Common myeloid progenitor, CD34-positive (primary cell): Measurements from ENCODE around the gene GFPT1.
A peak's percentile ranks its signal among the peaks of the same experiment; 100 is the strongest.

Source experiments
- CTCF ChIA-PET: fragments of 350-600 bp; sonication (Branson Sonifier 250); formaldehyde crosslinking; loops from one replicate; lab custom pipeline; 2021; ENCODE audit warnings: antibody characterized with exemption; lab: Charles Lee
- POLR2A ChIA-PET: fragments of 350-600 bp; sonication (Branson Sonifier 250); formaldehyde crosslinking; loops from one replicate; lab custom pipeline; 2021; ENCODE audit warnings: antibody characterized with exemption; lab: Charles Lee
- DNase-seq, 3 donors: peaks; one replicate each; pipeline versions ENCODE4 v3.0.0 to v3.0.0-alpha.2; 2013
- H3K27ac ChIP-seq, 2 experiments: 1 replicate in 1 of 2; 2 replicates in 1 of 2; pipeline ENCODE4 v1.7.0; 2013; ENCODE audit warnings: inconsistent platforms in 2 of 2, low read length in 2 of 2, mild to moderate bottlenecking in 2 of 2, low read depth in 1 of 2, moderate library complexity in 1 of 2; ENCODE audit not compliant: severe bottlenecking in 2 of 2, insufficient read depth in 1 of 2, poor library complexity in 1 of 2
- H3K27me3 ChIP-seq, 5 experiments: replicated peaks in 2 of 5; 1 replicate in 3 of 5; 2 replicates in 2 of 5; pipeline versions ENCODE4 v1.6.1 to v1.7.0; 2013; ENCODE audit warnings: low read length in 4 of 5, mild to moderate bottlenecking in 2 of 5, moderate library complexity in 2 of 5, inconsistent platforms in 1 of 5; ENCODE audit not compliant: insufficient read depth in 5 of 5, control insufficient read depth in 4 of 5
- H3K36me3 ChIP-seq, 4 experiments: 1 replicate in 2 of 4; 2 replicates in 2 of 4; pipeline versions ENCODE4 v1.6.1 to v1.7.0; 2013; ENCODE audit warnings: low read length in 3 of 4, control low read depth in 1 of 4, mild to moderate bottlenecking in 1 of 4; ENCODE audit not compliant: control insufficient read depth in 4 of 4, insufficient read depth in 4 of 4
- H3K4me1 ChIP-seq, 4 experiments: 1 replicate in 3 of 4; 2 replicates in 1 of 4; pipeline versions ENCODE4 v1.6.1 to v1.7.1; 2013; ENCODE audit warnings: low read length in 3 of 4, mild to moderate bottlenecking in 3 of 4, control low read depth in 1 of 4, inconsistent platforms in 1 of 4, moderate library complexity in 1 of 4; ENCODE audit not compliant: control insufficient read depth in 4 of 4, insufficient read depth in 4 of 4; ENCODE audit errors: control extremely low read depth in 1 of 4
- H3K4me3 ChIP-seq, 7 experiments: 1 replicate in 4 of 7; 2 replicates in 3 of 7; pipeline versions ENCODE4 v1.5.1 to v1.7.0; 2013; ENCODE audit warnings: mild to moderate bottlenecking in 7 of 7, low read length in 6 of 7, moderate library complexity in 6 of 7, inconsistent platforms in 2 of 7, low read depth in 2 of 7, control low read depth in 1 of 7; ENCODE audit not compliant: insufficient read depth in 4 of 7, control insufficient read depth in 1 of 7; ENCODE audit errors: extremely low read depth in 1 of 7
- H3K9me3 ChIP-seq, 5 experiments: 1 replicate in 4 of 5; 2 replicates in 1 of 5; pipeline versions ENCODE4 v1.6.1 to v1.7.1; 2013; ENCODE audit warnings: low read length in 4 of 5, mild to moderate bottlenecking in 2 of 5, inconsistent platforms in 1 of 5, low read depth in 1 of 5, moderate library complexity in 1 of 5; ENCODE audit not compliant: control insufficient read depth in 4 of 5, insufficient read depth in 2 of 5; ENCODE audit errors: control extremely low read depth in 1 of 5
- WGBS: methylation state at CpG from one replicate; pipeline ENCODE4 v1.1.5; 2013; ENCODE audit not compliant: insufficient coverage; 5-methylcytosine and 5-hydroxymethylcytosine counted together

GFPT1 gene

DNA sequence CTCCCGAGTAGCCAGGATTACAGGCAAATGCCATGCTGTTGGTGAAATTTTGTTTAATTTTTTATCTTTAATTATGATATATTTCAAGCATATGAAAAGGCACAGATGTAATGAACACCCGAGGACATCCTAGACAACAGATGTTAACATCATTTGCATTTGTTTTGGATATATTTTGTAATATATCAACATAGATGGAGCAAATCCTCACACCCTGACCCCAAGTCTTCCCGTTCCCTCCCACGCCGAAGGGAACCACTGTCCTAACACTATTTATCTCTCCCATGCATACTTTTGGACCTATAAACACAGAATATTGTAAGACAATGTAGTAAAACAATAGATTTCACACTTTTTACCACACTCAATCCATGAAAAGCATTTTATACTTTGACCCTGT is 99.5 kb downstream of the GFPT1 start:
- CTCF ChIA-PET: no interaction called here
- no peaks in the 10 kb centered on the region for H3K36me3 ChIP-seq
- H3K4me1 ChIP-seq: peaks cover 0 to 1% (median 0%) of the 10 kb centered on the region in 4 experiments
- DNase-seq: no peak
- no peak overlapping the region for H3K27ac ChIP-seq
- no peaks in the 10 kb centered on the region for H3K27me3 ChIP-seq
- POLR2A ChIA-PET: no interaction called here
- H3K4me3 ChIP-seq: no peak overlapping the region
- WGBS: no CpG with 5 or more reads among the region's 5 CpGs
- H3K9me3 ChIP-seq: no peaks in the 10 kb centered on the region

DNA sequence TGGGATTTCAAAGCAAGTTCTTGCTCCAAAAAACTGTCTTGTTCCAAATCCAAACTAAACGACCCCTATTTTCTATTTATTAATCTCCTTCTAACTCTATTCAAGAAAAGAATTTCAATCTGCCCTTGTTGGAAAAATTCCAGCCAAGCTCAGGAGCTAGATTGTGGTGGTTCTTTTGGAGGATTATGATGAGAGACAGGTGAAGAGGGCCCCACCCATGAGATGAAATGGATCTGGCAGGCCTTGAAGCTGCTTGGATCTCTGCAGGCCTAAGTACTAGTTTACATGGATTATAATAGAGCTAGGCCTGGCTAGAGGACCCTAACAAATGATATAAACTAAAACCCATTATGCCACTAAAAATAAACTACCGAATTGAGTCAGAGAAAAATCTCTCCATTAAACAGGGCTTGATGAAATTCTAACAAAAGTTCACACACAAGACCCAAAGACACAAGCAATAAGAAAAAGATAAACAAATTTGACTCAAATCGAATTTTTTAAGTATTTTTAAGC is 101.6 kb downstream of the GFPT1 start:
- H3K27me3 ChIP-seq: no peaks in the 10 kb centered on the region
- CTCF ChIA-PET: interaction anchor here (0.8 to 1.2 kb wide), 2 partner anchors 202 to 259 kb away, joined by 3 read pairs; no protein-coding TSS in a partner anchor
- H3K36me3 ChIP-seq: no peaks in the 10 kb centered on the region
- H3K9me3 ChIP-seq: no peaks in the 10 kb centered on the region
- H3K4me1 ChIP-seq: peaks cover 0 to 1% (median 0%) of the 10 kb centered on the region in 4 experiments
- DNase-seq: no peak
- WGBS: 100% methylated on average over 2 of the region's 3 CpGs
- POLR2A ChIA-PET: no interaction called here
- H3K27ac ChIP-seq: no peak overlapping the region
- no peak overlapping the region for H3K4me3 ChIP-seq

DNA sequence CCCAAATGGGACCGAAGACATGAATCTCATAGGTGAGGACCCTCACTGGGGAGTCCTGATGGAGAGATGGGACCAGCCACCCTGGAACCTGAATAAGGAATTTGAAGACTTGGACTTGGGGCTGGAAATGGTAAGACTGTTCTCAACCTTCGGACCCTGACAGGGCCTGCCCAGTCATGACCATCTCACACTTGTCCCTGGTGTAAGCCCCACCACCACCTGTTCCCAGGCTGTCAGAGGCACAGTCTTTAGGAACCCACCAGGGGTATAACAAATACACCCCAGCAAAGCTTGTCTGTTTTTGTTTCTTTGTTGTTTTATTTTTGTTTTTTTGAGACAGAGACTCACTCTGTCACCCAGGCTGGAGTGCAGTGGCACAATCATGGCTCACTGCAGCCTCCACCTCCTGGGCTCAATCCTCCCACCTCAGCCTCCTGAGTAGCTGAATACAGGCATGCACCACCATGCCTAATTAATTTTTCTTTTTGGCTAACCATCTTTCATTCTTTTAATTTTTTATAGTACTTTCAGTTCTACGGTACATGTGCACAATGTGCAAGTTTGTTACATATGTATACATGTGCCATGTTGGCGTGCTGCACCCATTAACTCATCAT is 106.1 kb downstream of the GFPT1 start:
- no peak for DNase-seq
- WGBS: 100% methylated on average over 3 of the region's 4 CpGs
- peaks cover 0 to 1% (median 0%) of the 10 kb centered on the region in 4 experiments for H3K4me1 ChIP-seq
- ChIA-PET POLR2A (no interaction called here), CTCF (no interaction called here)
- H3K27me3 ChIP-seq: no peaks in the 10 kb centered on the region
- no peak overlapping the region for H3K4me3 ChIP-seq
- no peak overlapping the region for H3K27ac ChIP-seq
- H3K9me3 ChIP-seq: no peaks in the 10 kb centered on the region
- no peaks in the 10 kb centered on the region for H3K36me3 ChIP-seq

DNA sequence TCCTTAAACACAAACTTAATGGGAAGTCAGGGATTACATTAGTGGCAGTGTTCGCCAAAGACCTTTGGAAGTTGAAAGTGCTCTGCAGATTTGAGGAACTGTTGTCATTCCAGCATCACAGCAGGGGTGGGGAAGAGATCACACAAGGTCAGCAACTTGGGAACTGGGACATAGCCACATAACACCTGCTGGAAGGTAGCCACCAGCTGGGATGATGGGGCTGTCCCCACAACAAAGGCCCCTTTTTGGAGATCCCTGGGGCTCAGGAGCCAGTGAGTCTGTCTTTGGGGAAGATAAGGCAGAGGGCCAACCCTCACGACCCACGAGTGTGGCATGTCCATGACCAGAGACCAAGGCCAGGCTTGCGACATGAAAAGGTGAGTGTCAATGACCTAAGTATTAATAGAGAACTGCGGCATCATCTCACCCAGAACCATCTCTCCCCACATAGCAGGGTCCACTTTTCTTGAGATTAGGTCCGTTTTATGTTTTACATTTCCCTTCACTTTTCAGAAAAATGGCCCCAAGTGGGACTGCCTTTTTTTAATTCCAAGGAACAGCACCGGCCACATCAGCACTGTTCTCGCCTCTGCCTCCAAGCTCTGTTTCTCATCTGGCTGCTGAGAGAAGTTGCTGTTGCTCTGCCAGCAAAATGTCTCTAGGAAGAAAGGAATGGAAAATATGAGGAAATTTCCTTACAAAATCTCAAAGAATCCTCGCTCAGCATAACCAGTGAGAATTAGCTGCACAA is 106.9 kb downstream of the GFPT1 start:
- H3K36me3 ChIP-seq: no peaks in the 10 kb centered on the region
- no peak overlapping the region for H3K27ac ChIP-seq
- CTCF ChIA-PET: no interaction called here
- POLR2A ChIA-PET: no interaction called here
- no peak for DNase-seq
- no peak overlapping the region for H3K4me3 ChIP-seq
- WGBS: 90% methylated on average over 6 of the region's 9 CpGs
- H3K27me3 ChIP-seq: no peaks in the 10 kb centered on the region
- peaks cover 0 to 6% (median 0%) of the 10 kb centered on the region in 4 experiments for H3K4me1 ChIP-seq
- H3K9me3 ChIP-seq: no peaks in the 10 kb centered on the region

- ChIA-PET CTCF (no interaction called here), POLR2A (no interaction called here)
- Histone ChIP-seq H3K27me3 (no peaks in the 10 kb centered on the region), H3K27ac (no peak overlapping the region), H3K36me3 (no peaks in the 10 kb centered on the region), H3K4me3 (no peak overlapping the region), H3K4me1 (peaks cover 0 to 6% (median 0%) of the 10 kb centered on the region in 4 experiments), H3K9me3 (no peaks in the 10 kb centered on the region)
- no peak for DNase-seq
- WGBS: no CpG with 5 or more reads among the region's 2 CpGs
These were observed 107.8 kb downstream of the GFPT1 start for GRCh38 chr2:69279211-69279610.

DNA sequence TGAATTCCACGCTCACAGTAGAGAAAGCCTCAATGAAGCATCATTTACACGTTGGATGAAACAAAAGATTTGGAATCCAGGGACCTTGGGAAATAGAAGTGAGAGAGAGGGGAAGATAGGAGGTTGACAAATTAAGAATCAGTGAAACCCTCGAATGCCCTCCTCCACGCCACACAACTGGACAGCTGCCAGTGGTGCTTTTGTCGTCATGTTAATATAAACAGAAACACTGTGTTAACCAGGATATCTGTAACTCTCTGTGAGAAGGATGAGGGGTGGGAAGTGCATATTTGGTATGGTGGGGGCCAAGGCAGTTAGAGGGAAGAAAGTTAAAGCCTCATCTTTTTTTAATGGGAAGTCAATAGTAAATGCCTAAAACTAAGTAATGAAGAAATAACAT is 108.7 kb downstream of the GFPT1 start:
- no peaks in the 10 kb centered on the region for H3K36me3 ChIP-seq
- WGBS: 70% methylated on average over 2 of the region's 5 CpGs
- peak in 2 of 3 donors; percentile 31 to 48 for DNase-seq
- H3K9me3 ChIP-seq: no peaks in the 10 kb centered on the region
- ChIA-PET POLR2A (no interaction called here), CTCF (interaction anchor here (0.7 kb wide), 1 partner anchor 335 kb away, joined by 3 read pairs; no protein-coding TSS in a partner anchor)
- no peaks in the 10 kb centered on the region for H3K27me3 ChIP-seq
- no peak overlapping the region for H3K4me3 ChIP-seq
- no peak overlapping the region for H3K27ac ChIP-seq
- peaks cover 0 to 6% (median 0%) of the 10 kb centered on the region in 4 experiments for H3K4me1 ChIP-seq

- H3K4me1 ChIP-seq: peaks cover 0 to 18% (median 0%) of the 10 kb centered on the region in 4 experiments
- CTCF ChIA-PET: interaction anchor here (1.0 to 1.5 kb wide), 3 partner anchors 10 to 308 kb away, joined by 3 read pairs; no protein-coding TSS in a partner anchor
These were observed 111.5 kb downstream of the GFPT1 start for GRCh38 chr2:69275490-69275889.

More at GRCh38 chr2:69275490-69275889, 111.5 kb downstream of the GFPT1 start:
- peaks cover 0 to 2% (median 0%) of the 10 kb centered on the region in 5 experiments for H3K27me3 ChIP-seq
- POLR2A ChIA-PET: no interaction called here
- no peaks in the 10 kb centered on the region for H3K9me3 ChIP-seq
- 100% methylated on average over 1 of the region's 1 CpG for WGBS
- H3K36me3 ChIP-seq: no peaks in the 10 kb centered on the region
- no peak for DNase-seq
- no peak overlapping the region for H3K27ac ChIP-seq
- no peak overlapping the region for H3K4me3 ChIP-seq
